ENCODE measurements around the gene PSMC5.

DNA sequence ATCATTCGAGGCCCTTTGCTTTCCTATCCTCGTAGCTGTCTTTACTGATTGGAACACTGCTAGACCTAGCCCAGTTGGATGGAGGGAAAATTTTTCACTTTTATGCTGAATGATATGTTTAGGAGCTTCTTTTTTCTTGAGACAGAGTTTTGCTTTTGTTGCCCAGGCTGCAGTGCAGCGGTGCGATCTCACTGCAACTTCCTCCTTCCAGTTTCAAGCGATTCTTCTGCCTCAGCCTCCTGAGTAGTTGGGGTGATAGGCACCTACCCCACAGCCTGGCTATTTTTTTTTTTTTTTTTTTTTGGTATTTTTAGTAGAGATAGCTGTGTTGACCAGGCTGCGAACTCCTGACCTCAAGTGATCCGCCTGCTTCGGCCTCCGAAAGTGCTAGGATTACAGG lies 17.3 kb upstream of the PSMC5 start:
- TF ChIP-seq EZH2 (IDR thresholded peaks at IDR 0.05; ENCODE audit: borderline replicate concordance, low read length) = no peak
- TF ChIP-seq, protein P1, sequence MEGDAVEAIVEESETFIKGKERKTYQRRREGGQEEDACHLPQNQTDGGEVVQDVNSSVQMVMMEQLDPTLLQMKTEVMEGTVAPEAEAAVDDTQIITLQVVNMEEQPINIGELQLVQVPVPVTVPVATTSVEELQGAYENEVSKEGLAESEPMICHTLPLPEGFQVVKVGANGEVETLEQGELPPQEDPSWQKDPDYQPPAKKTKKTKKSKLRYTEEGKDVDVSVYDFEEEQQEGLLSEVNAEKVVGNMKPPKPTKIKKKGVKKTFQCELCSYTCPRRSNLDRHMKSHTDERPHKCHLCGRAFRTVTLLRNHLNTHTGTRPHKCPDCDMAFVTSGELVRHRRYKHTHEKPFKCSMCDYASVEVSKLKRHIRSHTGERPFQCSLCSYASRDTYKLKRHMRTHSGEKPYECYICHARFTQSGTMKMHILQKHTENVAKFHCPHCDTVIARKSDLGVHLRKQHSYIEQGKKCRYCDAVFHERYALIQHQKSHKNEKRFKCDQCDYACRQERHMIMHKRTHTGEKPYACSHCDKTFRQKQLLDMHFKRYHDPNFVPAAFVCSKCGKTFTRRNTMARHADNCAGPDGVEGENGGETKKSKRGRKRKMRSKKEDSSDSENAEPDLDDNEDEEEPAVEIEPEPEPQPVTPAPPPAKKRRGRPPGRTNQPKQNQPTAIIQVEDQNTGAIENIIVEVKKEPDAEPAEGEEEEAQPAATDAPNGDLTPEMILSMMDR (IDR thresholded peaks at IDR 0.05; ENCODE audit: low read length) = no peak

Measured in OCI-LY1 (cell line).